Stimulated activated CD8-positive, alpha-beta memory T cell treated with anti-CD3 and anti-CD28 coated beads, Interleukin-4, amount 100 ng/mL, for 24 hours (primary cell): ENCODE measurements around the gene R3HDM2.
"Not testable (repeated sequence)": the region's sequence is repeated elsewhere in the genome, so short reads cannot be mapped to it uniquely, and the experiment has no call there.

ENCODE experiments used
- DNase-seq: peaks from one replicate; pipeline ENCODE4 v3.0.0-alpha.2; 2020; ENCODE audit warnings: low read depth

Gene R3HDM2

DNA sequence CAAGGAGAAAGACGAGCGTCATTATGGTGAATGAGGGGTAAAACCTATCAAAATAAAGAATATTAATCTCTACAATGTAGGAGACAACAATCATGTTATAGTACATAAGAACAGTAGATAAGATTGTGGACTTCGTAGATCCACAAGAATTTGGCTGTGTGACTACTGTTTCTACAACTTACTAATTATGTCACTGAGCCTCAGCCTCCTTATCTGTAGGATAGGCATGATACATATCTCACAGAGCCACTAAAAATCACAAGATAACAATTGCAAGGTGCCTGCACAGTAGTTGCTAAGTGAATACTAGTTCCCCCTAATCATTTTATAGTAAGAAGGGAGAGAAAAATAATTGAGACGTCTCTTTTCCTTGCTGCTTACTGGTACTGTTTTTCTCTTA is 101.6 kb downstream of the R3HDM2 start:
- DNase-seq: no peak

DNA sequence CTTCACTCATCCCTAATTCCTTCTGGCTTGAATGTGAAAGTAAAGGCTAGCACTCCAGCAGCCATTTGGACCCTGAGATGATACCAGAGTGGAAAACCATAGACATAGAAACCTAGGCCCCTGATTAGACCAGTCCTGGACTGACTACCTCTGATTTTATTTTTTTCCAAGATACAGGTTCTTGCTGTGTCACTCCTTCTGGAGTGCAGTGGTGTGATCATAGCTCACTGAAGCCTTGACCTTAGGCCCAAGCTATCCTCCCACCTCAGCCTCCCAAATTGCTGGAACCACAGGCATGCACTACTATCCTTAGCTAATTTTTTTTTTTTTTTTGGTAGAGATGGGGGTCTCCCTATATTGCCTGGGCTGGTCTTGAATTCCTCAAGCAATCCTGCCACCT is 105.4 kb downstream of the R3HDM2 start:
- no peak for DNase-seq

- DNase-seq: no peak
Measured at GRCh38 chr12:57323416-57323815, 107.4 kb downstream of the R3HDM2 start.

- no peak for DNase-seq
Measured at GRCh38 chr12:57320639-57321038, 110.2 kb downstream of the R3HDM2 start.

- no peak for DNase-seq
Measured at GRCh38 chr12:57319678-57320469, 111.0 kb downstream of the R3HDM2 start.

DNA sequence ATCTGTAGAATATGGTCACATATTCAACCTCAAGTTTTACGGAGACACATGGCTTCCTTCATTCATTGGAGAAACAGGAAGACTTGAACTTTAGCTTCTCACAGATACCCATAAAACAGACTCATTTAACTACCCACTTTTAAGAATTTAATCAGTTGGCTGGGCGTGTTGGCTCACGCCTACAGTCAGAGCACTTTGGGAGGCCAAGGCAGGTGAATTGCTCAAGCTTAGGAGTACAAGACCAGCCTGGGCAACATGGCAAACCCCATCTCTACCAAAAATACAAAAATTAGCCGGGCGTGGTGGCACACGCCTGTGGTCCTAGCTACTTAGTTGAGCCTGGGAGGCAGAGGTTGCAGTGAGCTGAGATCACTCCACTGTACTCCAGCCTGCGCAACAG is 115.2 kb downstream of the R3HDM2 start:
- no peak for DNase-seq

DNA sequence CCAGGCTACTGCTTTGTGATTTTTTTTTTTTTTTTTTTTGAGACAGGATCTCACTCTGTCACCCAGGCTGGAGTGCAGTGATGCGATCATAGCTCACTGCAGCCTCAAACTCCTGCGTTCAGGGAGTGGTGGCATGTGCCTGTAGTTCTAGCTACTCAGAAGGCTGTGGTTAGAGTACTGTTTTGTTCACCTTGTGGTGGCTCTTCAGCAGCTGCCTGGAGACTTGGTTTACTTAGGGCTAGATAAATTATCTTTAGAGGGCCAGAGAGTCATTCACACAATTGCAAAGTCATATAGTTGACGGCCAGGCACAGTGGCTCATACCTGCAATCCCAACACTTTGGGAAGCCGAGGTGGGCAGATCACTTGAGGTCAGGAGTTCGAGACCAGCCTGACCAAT is 118.6 kb downstream of the R3HDM2 start:
- not testable (repeated sequence) for DNase-seq

DNA sequence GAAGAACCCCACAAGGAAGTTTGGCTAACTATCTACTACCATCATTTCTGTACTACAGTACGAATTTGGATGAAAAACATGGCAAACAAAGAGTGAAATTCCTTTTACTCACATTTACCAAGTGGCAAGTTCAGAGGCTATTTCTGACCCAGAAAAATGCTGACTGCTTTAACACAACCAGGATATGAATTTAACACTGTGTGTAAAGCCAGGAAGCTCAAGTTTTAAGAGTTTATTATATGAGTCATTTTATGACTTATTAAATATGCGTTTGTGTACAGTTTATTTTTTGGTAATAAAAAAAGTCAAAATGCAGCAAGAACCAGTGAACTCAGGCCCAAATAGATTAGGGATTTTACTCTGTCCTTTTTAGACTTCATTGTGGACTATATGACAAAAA is 121.4 kb downstream of the R3HDM2 start:
- no peak for DNase-seq

DNA sequence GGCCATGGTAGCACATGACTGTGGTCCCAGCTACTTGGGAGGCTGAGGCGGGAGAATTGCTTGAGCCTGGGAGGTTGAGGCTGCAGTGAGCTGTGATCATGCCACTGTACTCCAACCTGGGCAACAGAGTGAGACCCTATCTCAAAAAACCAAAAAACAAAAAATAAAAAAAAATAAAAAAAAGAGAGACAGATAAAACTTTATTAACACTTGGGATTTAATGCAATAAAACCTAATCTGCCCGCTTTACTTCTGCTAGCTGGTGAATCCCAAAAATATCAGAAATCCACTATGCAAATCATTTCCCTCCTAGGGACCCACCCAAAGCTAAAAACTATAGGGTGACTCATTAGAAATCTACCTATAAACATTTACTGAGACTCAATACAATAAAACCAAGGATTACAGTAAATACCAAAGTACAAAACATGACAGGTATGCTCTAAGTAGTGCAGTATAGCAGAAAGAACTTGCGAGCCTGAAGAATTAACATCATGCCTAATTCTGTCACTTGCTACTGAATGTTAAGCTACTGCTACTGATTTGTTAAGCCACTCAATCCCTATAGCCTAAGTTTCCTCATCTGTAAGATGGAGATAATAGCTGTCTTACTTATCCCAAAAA is 129.8 kb downstream of the R3HDM2 start:
- no peak for DNase-seq

GRCh38 chr12:57299514-57300016 is 131.3 kb downstream of the R3HDM2 start:
- DNase-seq: no peak

- no peak for DNase-seq
Measured at GRCh38 chr12:57296291-57296690, 134.6 kb downstream of the R3HDM2 start.

DNA sequence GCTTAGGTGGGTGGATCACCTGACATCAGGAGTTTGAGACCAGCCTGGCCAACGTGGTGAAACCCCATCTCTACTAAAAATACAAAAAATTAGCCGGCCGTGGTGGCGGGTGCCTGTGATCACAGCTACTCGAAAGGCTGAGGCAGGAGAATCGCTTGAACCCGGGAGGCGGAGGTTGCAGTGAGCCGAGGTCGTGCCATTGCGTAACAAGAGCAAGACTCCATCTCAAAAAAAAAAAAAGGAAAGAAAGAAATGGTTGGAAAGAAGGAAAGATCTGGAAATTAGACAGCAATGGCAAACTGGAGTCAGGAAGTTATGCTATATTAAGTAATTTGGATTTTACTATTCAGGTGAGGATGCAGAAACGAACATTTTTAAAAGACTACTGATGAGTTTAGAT is 148.8 kb downstream of the R3HDM2 start:
- not testable (repeated sequence) for DNase-seq

DNA sequence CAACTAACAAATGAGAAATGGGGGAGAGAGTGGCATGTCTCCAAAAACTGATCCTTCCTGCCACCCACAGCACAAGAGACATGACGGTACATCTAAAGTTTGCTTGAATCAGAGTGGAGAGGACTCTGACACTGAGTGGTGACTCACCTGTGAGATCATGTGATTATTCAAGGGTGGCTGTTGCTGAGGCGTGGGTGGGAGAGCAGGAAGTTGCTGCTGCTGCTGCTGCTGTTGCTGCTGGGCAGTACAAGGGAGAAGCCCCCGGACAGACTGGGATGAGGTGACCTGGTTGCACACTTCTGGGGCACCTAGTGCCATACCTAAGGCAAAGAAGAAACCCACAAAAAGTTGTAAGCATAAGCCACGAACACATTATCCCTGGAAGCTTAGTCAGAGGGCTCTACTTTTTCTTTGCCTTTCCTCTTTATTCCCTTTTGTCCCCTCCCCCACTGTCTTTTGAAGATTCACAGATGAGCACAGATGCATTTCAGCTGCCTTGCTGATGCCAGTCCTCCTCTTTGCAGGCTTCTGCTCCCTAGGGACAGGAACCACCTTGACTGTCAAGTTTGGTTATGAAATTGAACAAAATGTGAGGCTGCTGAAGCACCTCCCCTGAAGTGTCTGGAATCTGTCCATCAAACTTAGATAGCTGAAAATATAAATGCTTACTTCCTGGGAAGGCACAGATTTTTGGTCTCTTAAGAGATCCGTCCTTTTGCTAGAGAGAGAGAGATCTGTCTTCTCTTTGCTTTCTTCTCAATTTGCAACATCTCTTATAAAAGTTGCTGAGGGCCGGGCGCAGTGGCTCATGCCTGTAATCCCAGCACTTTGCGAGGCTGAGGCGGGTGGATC is 150.4 kb downstream of the R3HDM2 start:
- DNase-seq: peak; percentile 53

DNA sequence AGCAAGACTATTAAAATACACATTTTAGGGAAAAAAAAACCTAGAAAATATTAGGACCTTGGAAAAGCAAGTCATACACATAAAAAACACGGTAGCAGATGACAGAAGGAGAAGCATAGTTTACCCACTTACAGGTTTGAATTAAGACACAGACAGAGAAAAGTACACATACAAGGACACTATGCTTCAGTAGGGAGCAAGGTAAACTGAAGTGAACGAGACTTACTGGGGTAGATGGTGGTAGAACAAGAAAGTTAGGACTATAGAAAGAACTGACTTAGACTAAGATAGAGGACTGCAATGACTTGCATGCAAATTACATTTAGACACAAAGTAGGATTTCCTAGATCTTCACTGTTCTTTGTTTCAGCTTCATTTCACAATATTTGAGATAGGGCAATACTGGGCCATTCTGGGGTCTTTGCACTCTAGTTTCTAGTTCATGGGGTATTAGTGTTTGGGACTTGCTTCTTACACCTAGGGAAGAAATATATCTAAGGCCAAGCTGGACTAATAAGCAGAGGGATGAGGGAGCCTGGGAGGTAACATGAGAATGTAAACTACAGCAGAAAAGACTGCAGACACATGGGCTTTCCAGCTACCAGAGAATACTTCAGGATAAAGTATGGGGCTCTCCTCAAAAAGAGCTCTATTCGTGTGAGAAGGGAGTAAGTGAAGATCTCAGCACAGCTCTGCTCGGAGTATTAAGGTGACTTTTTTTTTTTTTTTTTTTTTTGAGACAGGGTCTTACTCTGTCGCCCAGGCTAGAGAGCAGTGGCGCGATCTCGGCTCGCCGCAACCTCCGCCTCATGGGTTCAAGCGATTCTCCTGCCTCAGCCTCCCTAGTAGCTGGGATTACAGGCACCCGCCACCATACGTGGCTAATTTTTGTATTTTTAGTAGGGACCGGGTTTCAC is 152.1 kb downstream of the R3HDM2 start:
- no peak for DNase-seq

- no peak for DNase-seq
Measured at GRCh38 chr12:57276935-57277563, 153.8 kb downstream of the R3HDM2 start.

DNA sequence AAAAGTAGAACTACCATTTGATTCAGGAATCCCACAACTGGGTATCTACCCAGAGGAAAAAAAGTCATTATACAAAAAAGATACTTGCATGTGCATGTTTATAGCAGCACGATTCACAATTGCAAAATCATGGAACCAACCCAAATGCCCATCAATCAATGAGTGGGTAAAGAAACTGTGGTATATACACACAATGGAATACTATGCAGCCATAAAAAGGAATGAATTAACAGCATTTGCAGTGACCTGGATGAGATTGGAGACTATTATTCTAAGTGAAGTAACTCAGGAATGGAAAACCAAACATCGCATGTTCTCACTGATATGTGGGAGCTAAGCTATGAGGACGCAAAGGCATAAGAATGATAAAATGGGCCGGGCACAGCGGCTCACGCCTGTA is 154.6 kb downstream of the R3HDM2 start:
- not testable (repeated sequence) for DNase-seq

DNA sequence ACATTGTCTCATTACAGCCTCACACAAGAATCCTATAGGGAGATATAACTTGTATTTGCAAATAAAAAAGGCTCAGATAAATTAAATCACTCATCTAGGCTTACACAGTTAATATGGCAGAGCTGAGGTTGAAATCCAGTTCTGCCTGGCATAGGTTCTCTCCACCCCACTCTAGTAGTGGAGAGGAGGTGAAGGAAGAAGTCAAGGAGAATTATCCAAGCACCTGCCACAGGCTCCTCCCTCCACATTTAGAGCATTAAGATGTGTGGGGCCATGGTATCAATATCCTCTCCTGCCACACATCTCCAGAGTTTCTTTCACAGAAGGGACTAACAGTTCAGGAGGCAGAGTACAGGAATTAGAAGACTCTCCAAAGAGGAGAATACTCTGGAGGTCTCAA is 157.3 kb downstream of the R3HDM2 start:
- DNase-seq: no peak

DNA sequence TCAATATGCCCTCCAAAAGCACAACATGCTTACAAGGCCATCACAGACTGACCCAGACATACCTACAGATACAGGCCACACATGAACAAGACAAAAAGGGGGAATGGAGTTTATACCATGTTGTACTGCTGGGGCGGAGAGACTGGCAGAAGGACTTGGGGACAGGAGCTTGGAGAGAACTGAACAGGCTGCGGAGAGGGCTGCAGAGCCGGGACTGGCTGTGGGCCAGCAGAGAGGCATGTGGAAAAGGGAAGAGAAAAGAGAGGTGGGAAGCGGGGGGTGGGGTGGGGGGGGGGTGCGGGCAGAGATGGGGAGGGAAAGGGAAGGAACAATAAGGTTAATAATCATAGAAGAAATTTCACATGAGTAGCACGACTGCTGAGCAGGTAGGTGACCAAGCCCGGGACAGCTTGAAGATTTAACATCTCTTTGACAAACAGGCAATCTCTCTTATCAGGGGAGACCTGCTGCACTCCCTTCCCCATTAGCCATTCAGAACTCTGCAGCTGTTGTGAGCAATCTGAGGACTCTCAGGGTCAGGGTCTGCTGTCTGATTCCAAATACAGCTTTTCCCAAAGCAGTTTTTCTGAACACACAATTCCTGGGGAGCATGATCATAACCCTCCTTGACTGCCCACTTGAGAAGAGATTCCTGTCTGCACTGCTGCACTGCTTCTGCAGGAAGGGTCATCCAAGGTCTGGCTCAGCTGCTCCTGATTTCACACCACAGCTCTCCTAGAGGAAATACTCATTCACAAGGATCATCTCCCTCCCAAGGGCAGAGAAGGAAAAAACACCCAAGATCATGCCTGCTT is 158.3 kb downstream of the R3HDM2 start:
- DNase-seq: no peak

DNA sequence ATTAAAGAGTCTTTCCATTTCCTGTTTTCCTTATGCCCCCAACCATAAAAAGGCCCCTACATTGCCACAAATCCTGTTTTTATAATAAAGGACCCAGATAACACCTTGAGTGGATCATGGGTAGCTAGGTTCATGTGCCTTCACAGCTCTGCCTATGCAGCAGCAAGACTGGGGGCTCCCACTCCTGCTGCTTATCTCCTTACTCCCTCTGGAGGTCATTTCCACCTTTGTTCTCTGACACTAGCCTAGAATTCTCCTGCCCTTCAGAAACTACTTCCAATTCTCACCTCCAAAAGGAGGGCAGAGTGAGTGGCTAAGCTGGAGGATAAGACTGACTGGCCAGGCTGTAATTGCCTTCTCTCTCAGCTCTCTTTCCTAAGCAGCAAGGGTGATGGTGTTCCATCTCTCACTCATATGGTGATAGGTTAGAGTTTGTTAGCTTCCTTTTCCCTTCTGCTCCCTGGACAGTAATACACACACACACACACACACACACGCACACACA is 159.8 kb downstream of the R3HDM2 start:
- no peak for DNase-seq

- DNase-seq: no peak
Measured at GRCh38 chr12:57268264-57268663, 162.6 kb downstream of the R3HDM2 start.
